HG03558 (cell line): ENCODE measurements around the gene MSH2.
A peak's percentile ranks its signal among the peaks of the same experiment; 100 is the strongest.
"Not testable (repeated sequence)": the region's sequence is repeated elsewhere in the genome, so short reads cannot be mapped to it uniquely, and the experiment has no call there.

Experiments
- ATAC-seq: cut with Tn5 transposase; IDR thresholded peaks from one replicate; pipeline ENCODE4 v1.9.1; 2021; ENCODE audit warnings: moderate number of reproducible peaks; ENCODE audit not compliant: unreplicated experiment; ENCODE audit errors: extremely low read depth

MSH2 gene

GRCh38 chr2:47402805-47403608, at the start of gene MSH2:
MSH2 (plus strand) TSS chr2:47403156; CDS start chr2:47403192, 36 bp downstream.
- peak; percentile 84 for ATAC-seq

- ATAC-seq, result no peak
Measured at GRCh38 chr2:47354013-47354847, 48.7 kb upstream of the MSH2 start.

GRCh38 chr2:47354848-47355204, 48.1 kb upstream of the MSH2 start:
- no peak for ATAC-seq

- no peak for ATAC-seq
Measured at GRCh38 chr2:47357483-47357882, 45.5 kb upstream of the MSH2 start.

GRCh38 chr2:47359375-47359868, 43.5 kb upstream of the MSH2 start:
- no peak for ATAC-seq

GRCh38 chr2:47360283-47360682, 42.7 kb upstream of the MSH2 start:
- no peak for ATAC-seq

- no peak for ATAC-seq
Measured at GRCh38 chr2:47360927-47361326, 42.0 kb upstream of the MSH2 start.

GRCh38 chr2:47361505-47362229, 41.3 kb upstream of the MSH2 start:
- ATAC-seq, result not testable (repeated sequence)

- no peak for ATAC-seq
Measured at GRCh38 chr2:47373747-47374146, 29.2 kb upstream of the MSH2 start.

- ATAC-seq, result no peak
Measured at GRCh38 chr2:47375307-47375706, 27.6 kb upstream of the MSH2 start.

- no peak for ATAC-seq
Measured at GRCh38 chr2:47379384-47379783, 23.6 kb upstream of the MSH2 start.

- no peak for ATAC-seq
Measured at GRCh38 chr2:47381408-47381807, 21.5 kb upstream of the MSH2 start.

GRCh38 chr2:47386551-47386950, 16.4 kb upstream of the MSH2 start:
- ATAC-seq, result no peak

GRCh38 chr2:47388888-47389287, 14.1 kb upstream of the MSH2 start:
- no peak for ATAC-seq

GRCh38 chr2:47389692-47390091, 13.3 kb upstream of the MSH2 start:
- ATAC-seq, result no peak

GRCh38 chr2:47401789-47402554, 984 bp upstream of the MSH2 start:
- no peak for ATAC-seq

GRCh38 chr2:47402555-47402804, 476 bp upstream of the MSH2 start:
- ATAC-seq, result no peak

GRCh38 chr2:47403609-47404193, 745 bp downstream of the MSH2 start:
- ATAC-seq, result no peak

- ATAC-seq, result no peak
Measured at GRCh38 chr2:47404356-47404755, 1.4 kb downstream of the MSH2 start.

- no peak for ATAC-seq
Measured at GRCh38 chr2:47405757-47406156, 2.8 kb downstream of the MSH2 start.
